Ovary (tissue), 3 donors: ENCODE data around the gene NRIP1.

Source experiments
- POLR2A ChIP-seq: fragments of 450-650 bp; IDR thresholded peaks from one replicate; pipeline ENCODE4 v1.6.1; 2017; ENCODE audit warnings: antibody characterized with exemption, mild to moderate bottlenecking, moderate library complexity
- TF ChIP-seq, protein P1 (sequence below), 3 donors: fragments of 450-650 bp in 2 of 3; fragments of 200-600 bp in 1 of 3; IDR thresholded peaks; one replicate each; pipeline versions ENCODE4 v1.5.1 to v1.8.0; 2016 to 2022; ENCODE audit warnings: antibody characterized with exemption in 3 of 3, mild to moderate bottlenecking in 1 of 3
- donor health status: DM: no; HTN: no; CAD: no.

GRCh38 chr21:14991957-14992356 lies 72.8 kb downstream of the NRIP1 start:
- TF ChIP-seq, protein P1, sequence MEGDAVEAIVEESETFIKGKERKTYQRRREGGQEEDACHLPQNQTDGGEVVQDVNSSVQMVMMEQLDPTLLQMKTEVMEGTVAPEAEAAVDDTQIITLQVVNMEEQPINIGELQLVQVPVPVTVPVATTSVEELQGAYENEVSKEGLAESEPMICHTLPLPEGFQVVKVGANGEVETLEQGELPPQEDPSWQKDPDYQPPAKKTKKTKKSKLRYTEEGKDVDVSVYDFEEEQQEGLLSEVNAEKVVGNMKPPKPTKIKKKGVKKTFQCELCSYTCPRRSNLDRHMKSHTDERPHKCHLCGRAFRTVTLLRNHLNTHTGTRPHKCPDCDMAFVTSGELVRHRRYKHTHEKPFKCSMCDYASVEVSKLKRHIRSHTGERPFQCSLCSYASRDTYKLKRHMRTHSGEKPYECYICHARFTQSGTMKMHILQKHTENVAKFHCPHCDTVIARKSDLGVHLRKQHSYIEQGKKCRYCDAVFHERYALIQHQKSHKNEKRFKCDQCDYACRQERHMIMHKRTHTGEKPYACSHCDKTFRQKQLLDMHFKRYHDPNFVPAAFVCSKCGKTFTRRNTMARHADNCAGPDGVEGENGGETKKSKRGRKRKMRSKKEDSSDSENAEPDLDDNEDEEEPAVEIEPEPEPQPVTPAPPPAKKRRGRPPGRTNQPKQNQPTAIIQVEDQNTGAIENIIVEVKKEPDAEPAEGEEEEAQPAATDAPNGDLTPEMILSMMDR (IDR thresholded peaks at IDR 0.05), result no peak
- no peak for TF ChIP-seq POLR2A
